ENCODE results near the gene ECM1. TPM values are rescaled to one million over a fixed set of nuclear protein-coding genes. Genes with fewer than 3 reads are reported as not detected.
A peak's percentile ranks its signal among the peaks of the same experiment; 100 is the strongest.

Gene ECM1
- total RNA-seq, 1 donor, result 45.2 TPM

DNA sequence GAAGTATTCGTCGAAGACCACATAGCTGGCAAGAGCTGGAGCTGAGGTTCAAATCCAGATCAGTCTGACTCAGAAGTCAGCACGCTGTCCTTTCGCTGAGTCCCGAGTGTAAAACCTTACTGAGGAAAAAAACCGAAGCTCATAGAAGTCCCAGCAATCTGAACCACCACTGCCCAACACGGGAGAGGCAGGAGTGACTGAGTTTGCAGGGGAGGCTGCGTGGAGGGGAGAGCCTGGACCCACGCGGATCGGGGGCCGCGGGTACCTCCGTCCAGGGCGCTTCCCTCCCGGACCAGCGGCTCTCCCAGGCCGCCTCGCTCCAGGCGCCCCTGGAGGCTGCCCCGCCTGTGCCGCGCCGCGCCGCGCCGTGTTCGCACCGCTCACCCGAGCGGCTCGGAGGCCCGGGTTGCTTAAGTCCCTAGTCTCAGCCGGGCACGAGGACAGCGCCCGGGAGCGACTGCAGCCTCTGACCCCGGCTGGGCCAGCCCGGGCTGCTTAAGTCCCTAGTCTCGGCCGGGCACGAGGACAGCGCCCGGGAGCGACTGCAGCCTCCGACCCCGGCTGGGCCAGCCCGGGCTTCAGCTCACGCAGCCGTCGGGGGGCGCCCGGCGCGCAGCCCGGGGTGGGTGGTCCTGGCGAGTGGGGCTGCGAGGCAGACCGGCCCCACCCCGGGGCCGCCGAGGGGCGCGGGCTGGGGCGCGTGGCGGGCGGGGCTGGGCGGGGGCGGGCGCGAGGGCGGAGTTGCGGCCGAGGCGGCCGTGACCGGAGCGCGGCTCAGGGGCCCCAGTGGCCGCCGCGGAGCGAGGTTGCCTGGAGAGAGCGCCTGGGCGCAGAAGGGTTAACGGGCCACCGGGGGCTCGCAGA lies 41.0 kb downstream of the ECM1 start, which contains the start of gene ADAMTSL4:
TSS of gene ADAMTSL4 (plus strand) at position 777 of the 864 bp plus-strand sequence. CDS start 2,881 bp downstream, outside the sequence.
- H3K4me3 ChIP-seq (ENCODE audit: low read depth, low read length), result peak within 1 kb of the TSS; percentile 69
- peak; percentile 75 for DNase-seq (ENCODE audit: low read depth)
- TF ChIP-seq, protein P1, sequence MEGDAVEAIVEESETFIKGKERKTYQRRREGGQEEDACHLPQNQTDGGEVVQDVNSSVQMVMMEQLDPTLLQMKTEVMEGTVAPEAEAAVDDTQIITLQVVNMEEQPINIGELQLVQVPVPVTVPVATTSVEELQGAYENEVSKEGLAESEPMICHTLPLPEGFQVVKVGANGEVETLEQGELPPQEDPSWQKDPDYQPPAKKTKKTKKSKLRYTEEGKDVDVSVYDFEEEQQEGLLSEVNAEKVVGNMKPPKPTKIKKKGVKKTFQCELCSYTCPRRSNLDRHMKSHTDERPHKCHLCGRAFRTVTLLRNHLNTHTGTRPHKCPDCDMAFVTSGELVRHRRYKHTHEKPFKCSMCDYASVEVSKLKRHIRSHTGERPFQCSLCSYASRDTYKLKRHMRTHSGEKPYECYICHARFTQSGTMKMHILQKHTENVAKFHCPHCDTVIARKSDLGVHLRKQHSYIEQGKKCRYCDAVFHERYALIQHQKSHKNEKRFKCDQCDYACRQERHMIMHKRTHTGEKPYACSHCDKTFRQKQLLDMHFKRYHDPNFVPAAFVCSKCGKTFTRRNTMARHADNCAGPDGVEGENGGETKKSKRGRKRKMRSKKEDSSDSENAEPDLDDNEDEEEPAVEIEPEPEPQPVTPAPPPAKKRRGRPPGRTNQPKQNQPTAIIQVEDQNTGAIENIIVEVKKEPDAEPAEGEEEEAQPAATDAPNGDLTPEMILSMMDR (IDR thresholded peaks at IDR 0.05; ENCODE audit: insufficient read depth, low read length), result peak; percentile 16

DNA sequence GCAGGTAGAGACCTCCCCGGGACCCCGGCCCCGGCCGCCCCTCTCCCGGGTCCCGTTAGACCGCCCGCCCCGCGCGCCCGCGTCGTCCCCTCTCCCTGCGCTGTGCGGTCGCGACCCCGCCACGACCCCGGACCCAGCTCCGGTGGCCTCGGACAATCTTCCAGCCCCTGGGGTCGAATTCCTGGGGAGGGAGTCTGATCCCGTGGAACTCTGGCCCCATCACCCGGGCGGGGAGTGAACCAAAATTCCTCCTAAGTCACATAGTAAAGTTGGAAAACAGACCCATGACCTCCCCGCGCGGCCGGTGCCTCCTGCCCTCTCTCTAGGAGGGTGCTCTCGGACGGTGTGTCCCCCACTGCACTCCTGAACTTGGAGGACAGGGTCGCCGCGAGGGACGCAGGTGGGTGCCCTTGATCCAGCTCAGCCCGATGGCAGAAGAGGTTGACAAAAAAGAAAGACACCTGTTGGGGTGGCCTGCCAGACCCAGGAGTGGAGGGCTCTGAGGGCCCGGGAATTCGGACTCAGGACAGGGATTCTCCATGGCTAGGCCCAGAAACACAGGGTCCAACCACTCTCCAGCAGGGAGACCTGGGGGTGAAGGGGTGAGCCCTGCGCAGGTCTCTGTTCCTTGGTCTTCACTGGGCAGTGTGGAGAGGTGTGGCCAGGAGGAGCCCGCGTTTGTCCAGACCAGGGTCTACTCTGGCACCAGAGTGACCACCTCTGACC lies 41.8 kb downstream of the ECM1 start:
- peak overlapping the region; percentile 69 for H3K4me3 ChIP-seq (ENCODE audit: low read depth, low read length)
- DNase-seq (ENCODE audit: low read depth), result peak; percentile 45
- TF ChIP-seq, protein P1 (IDR thresholded peaks at IDR 0.05; ENCODE audit: insufficient read depth, low read length), result no peak

DNA sequence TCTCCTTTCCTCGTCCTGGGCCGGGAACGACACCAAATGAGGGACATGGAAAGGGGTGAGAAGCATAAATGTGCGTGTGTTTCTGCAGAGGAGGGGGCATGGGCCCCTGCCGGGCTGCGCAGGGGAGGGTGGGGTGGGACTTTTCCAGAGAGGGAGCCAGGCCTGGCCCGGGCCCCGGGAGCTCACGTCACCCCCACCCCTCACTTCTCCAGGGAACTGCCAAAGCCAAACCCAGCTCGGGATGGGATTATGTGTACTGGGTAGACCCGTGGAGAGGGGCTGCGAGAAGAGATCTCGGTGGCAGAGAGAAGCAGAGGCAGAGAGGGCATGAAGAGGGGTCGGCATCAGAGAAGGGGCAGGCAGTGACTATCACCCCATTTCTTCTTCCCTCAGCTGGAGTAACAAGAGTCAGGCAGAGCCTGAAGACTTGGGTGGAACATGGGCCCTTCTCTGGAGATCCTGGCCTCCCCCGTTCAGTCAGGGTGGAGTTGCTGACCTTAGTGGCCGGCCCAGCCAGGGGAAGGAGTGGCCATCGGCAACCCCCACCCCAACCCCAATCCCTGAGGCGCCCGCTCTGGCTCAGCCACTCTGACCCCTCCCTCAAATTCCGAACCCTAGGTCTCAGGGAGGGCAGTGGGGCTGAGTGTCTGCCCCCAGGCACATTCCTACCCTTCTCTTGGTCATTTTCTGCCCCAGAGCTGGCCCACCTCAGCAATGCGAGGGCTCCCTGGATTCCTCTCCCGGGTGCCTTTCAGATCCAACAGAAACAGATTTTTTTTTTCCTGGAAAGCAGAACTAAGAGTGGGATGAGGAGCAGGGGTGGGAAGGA lies 42.5 kb downstream of the ECM1 start:
- DNase-seq (ENCODE audit: low read depth), result peak; percentile 41
- peak overlapping the region; percentile 69 for H3K4me3 ChIP-seq (ENCODE audit: low read depth, low read length)
- TF ChIP-seq, protein P1 (IDR thresholded peaks at IDR 0.05; ENCODE audit: insufficient read depth, low read length), result no peak

DNA sequence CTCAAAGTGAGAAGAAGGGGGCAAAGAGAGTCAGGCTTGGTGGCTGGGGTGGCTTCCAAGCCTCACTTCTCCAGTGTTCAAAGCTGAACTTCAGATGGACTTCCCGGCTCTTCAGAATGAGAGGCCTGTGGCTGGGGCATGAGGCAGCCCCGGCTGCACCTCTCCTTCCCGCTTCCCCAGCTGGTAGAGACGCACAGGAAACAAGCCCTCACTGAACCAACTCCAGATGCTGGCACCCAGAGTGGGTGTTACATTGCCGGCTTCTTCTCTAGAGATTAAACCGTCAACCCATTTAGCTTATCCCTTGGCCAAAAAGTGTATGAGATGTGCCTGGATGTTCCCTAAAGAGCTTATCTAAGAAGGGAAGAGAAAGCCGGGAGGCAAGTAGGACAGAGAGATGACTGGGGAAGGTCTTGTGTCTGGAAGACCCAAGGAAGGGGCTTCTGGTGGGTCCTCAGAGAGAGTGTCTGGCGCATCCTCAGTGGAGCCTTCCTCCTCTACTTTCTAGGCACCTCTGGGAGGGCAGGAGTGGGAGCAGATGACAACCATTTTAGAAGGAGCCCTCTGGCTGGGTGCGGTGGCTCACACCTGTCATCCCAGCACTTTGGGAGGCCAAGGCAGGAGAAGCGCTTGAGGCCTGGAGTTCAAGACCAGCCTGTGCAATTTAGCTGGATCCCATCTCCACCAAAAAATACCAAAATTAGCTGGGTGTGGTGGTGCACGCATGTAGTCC lies 43.3 kb downstream of the ECM1 start:
- TF ChIP-seq, protein P1 (IDR thresholded peaks at IDR 0.05; ENCODE audit: insufficient read depth, low read length), result no peak
- H3K4me3 ChIP-seq (ENCODE audit: low read depth, low read length), result no peak overlapping the region
- no peak for DNase-seq (ENCODE audit: low read depth)

DNA sequence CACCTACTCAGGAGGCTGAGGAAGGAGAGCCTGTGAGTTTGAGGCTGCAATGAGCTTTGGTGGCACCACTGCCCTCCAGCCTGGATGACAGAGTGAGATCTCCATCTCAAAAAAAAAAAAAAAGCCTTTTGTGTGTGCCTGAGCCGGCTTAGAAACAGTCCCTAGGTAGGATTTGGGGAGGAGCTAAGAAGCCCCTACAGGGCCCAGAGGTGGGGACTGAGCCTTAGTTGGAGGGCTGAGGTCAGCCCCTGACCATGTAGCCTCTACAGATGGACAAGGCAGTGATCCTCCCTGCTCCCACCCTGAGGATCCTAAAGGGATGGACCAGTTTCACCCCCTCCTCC lies 43.8 kb downstream of the ECM1 start:
- TF ChIP-seq, protein P1 (IDR thresholded peaks at IDR 0.05; ENCODE audit: insufficient read depth, low read length), result no peak
- no peak for DNase-seq (ENCODE audit: low read depth)
- no peak overlapping the region for H3K4me3 ChIP-seq (ENCODE audit: low read depth, low read length)
